GM12878 (cell line): ENCODE results near the gene SFXN5.

Source experiments
- EZH2 ChIP-seq: IDR thresholded peaks from 2 replicates; pipeline ENCODE4 v1.6.1; 2012; ENCODE audit warnings: low read depth, mild to moderate bottlenecking, control low read depth, inconsistent platforms, low read length, borderline replicate concordance; ENCODE audit not compliant: control insufficient read depth
- HDAC2 ChIP-seq: fragments of 200-600 bp; sonication (generic); IDR thresholded peaks from 2 replicates; pipeline ENCODE4 v1.6.1; 2017
- SMC3 ChIP-seq: IDR thresholded peaks from 2 replicates; pipeline ENCODE4 v1.6.1; 2011; ENCODE audit warnings: low read length, improper control_type of control experiment, borderline replicate concordance
- YY1 ChIP-seq: IDR thresholded peaks from 2 replicates; pipeline ENCODE4 v1.6.1; 2011; ENCODE audit warnings: low read depth, mild to moderate bottlenecking, low read length
- TF ChIP-seq, protein P1 (sequence below): IDR thresholded peaks from 2 replicates; pipeline ENCODE4 v1.6.1; 2012; ENCODE audit warnings: low read length, inconsistent platforms
- TF ChIP-seq, protein P2 (sequence below): IDR thresholded peaks from 2 replicates; pipeline ENCODE4 v1.6.1; 2012; ENCODE audit warnings: low read depth, low read length, improper control_type of control experiment

DNA sequence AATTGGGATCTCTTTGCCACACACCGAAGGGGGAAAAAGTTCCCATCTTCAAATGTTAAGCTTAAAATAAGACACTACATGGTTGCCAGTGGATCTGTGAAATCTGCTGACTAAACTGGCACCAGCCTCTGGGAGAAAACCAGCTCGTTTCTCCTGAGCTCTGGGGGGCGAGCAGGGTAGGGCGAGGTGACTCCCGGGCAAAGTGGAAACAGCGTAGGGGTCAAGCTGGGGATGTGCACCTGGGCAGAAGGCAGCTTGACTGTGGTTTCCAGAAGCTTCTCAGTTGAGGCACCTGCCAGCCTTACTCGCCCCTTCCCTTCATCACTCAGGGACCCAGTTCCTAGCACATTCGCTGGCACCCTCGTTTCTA, 62.8 kb downstream of the SFXN5 start:
- TF ChIP-seq SMC3 (no peak), EZH2 (no peak), HDAC2 (no peak), YY1 (no peak)
- TF ChIP-seq, protein P1, sequence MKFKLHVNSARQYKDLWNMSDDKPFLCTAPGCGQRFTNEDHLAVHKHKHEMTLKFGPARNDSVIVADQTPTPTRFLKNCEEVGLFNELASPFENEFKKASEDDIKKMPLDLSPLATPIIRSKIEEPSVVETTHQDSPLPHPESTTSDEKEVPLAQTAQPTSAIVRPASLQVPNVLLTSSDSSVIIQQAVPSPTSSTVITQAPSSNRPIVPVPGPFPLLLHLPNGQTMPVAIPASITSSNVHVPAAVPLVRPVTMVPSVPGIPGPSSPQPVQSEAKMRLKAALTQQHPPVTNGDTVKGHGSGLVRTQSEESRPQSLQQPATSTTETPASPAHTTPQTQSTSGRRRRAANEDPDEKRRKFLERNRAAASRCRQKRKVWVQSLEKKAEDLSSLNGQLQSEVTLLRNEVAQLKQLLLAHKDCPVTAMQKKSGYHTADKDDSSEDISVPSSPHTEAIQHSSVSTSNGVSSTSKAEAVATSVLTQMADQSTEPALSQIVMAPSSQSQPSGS, result no peak
- TF ChIP-seq, protein P2, sequence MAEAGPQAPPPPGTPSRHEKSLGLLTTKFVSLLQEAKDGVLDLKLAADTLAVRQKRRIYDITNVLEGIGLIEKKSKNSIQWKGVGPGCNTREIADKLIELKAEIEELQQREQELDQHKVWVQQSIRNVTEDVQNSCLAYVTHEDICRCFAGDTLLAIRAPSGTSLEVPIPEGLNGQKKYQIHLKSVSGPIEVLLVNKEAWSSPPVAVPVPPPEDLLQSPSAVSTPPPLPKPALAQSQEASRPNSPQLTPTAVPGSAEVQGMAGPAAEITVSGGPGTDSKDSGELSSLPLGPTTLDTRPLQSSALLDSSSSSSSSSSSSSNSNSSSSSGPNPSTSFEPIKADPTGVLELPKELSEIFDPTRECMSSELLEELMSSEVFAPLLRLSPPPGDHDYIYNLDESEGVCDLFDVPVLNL, result no peak
